NCI-H510A treated with DMSO at 0.1 percent for 48 hours (cell line): Measurements from ENCODE around the gene CCND2.

ENCODE experiments used
- DNase-seq: peaks from one replicate; lab custom pipeline; 2025; lab: John Stamatoyannopoulos, UW

The CCND2 gene

GRCh38 chr12:4276524-4277204 is 3.1 kb downstream of the CCND2 start:
- DNase-seq: peak; percentile 37

- no peak for DNase-seq
Measured at GRCh38 chr12:4277205-4277543, 3.6 kb downstream of the CCND2 start.

- DNase-seq: no peak
Measured at GRCh38 chr12:4277857-4278256, 4.3 kb downstream of the CCND2 start.

GRCh38 chr12:4278329-4279197 is 5.0 kb downstream of the CCND2 start:
- no peak for DNase-seq

- DNase-seq: no peak
Measured at GRCh38 chr12:4279198-4279690, 5.7 kb downstream of the CCND2 start.

GRCh38 chr12:4280351-4281163 is 7.0 kb downstream of the CCND2 start:
- no peak for DNase-seq

DNA sequence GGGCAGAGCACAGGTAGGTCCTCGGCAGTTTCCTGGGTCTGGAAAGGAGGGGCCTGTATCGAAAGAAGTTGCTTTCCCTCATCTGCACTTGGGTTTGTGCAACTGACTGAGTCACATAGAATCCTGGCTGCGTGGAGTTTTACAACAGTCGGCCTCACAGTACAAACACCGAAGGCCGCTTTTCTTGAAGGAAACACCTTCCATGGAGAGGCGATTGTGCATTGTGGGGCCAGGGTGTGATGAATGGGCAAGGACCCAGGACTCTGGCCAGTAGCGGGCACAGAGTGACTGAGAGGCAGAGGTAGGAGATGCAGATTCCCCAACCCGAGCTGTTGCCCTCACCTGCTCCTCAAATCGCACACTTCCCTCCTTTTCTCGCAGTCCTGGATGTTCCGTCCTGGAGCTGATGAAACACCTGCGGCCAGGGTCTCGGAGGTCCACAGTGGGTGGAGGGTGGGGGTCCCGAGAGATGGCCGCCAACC is 7.7 kb downstream of the CCND2 start:
- no peak for DNase-seq

DNA sequence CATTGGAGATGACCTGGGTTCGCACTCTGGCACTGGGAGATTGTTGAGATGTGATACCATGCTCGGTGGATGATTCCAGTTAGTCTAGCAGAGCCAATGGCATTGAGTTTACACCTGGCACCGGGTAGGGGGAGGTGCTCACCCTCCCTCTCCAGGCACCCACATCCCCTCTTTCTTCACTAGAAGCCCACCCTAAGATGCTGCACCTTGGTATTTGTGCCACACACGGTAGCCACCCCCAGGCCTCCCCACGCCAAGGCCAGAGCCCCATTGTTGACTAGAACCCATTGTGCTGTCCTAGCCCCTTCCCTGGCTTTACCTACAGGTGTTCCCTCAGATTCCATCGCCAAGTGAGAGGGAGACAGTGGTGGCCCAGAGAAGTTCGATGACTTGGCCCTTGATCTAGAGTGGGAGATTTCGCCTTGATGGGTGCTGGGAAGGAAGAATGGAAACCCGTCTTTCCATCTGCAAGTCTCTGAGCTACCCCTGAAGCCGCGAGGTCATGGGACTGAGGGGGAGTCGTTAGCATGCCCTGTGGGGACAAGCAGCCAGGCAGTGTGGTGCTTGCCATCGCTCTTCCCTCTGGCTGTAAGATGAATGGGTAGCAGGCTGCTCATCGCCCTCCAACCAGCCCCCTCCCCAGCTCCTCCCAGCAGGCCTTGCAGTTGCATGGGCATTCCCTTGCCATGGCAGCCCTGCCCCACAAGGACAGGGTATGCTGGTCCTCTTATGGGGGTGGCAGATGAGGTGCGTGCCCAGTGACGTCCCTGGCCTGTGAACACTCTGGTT is 8.7 kb downstream of the CCND2 start:
- DNase-seq: no peak

GRCh38 chr12:4282892-4283511 is 9.4 kb downstream of the CCND2 start:
- DNase-seq: no peak

DNA sequence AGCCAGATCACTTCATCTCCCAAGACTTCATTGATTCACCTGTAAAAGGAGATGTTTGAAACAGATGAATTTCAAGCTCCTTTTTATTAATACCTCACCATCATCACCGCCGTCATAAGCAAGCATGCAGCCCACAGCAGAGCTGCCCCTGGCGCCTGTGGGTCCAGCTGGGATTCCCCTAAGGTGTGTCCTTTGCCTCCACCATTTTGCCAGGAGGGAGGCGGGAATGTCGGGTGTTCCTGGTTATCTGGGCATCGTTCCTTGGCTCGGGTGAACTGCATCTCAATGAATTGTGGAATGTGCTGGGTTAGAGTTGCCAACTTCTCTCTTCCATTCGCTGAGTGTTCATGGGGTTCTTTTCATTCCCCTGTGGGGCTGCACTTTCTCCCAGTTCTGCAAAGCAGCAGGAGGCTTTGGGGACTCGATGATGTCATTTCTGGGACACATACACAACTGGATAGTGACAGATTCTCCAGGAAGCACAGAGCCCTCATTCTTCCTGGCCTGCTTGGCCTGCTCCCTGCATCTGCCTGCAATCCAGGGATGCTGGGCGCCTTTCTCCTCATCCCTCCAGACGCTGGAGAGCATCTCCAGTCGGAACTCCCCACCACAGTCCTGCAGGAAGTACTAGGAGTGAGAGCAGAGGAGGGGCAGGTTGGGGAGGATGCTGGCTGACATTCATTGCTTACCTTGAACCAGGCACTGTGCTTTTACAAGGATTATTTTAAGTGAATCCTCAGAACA is 10.1 kb downstream of the CCND2 start:
- no peak for DNase-seq

DNA sequence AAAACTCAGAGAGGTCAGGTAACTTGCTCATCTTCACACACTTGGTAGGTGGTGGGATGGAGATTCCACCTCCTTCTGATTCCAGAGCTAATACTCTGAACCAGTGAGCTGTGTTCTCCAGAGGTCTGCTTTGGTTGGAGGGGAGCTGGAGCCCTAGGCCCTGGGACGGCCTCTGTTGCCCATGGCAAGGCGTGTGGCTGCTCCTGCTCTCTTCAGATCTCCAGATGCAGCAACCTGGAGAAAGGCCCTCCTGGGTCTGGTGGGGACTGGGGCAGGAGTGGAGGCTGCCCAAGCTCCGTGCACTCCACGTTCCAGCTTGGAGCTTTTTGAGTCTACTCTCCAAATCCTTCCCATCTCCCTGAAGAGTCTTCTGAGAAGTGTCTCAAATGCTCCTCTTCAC is 10.7 kb downstream of the CCND2 start:
- DNase-seq: no peak

DNA sequence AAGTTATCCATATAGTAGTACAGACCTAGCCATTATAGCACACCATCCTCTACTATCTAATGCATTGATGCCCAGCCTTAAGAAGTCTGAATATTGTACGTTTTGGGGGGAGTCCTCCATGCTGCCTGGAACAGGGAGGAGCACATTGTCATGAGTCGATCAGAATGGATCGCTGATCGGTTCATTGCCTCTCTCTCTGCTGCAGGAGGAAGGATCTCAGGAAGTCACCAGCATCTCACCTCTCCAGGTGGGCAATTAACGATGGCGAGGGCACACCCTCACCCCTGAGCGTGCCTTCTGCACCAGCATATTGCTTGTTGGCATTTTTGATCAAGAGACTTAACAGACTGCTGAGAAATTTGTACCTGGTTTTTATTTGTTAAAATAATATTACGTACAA is 11.5 kb downstream of the CCND2 start:
- DNase-seq: no peak

GRCh38 chr12:4286228-4286627 is 12.7 kb downstream of the CCND2 start:
- no peak for DNase-seq

GRCh38 chr12:4286771-4287317 is 13.3 kb downstream of the CCND2 start:
- no peak for DNase-seq

- no peak for DNase-seq
Measured at GRCh38 chr12:4287325-4288211, 14.0 kb downstream of the CCND2 start.

DNA sequence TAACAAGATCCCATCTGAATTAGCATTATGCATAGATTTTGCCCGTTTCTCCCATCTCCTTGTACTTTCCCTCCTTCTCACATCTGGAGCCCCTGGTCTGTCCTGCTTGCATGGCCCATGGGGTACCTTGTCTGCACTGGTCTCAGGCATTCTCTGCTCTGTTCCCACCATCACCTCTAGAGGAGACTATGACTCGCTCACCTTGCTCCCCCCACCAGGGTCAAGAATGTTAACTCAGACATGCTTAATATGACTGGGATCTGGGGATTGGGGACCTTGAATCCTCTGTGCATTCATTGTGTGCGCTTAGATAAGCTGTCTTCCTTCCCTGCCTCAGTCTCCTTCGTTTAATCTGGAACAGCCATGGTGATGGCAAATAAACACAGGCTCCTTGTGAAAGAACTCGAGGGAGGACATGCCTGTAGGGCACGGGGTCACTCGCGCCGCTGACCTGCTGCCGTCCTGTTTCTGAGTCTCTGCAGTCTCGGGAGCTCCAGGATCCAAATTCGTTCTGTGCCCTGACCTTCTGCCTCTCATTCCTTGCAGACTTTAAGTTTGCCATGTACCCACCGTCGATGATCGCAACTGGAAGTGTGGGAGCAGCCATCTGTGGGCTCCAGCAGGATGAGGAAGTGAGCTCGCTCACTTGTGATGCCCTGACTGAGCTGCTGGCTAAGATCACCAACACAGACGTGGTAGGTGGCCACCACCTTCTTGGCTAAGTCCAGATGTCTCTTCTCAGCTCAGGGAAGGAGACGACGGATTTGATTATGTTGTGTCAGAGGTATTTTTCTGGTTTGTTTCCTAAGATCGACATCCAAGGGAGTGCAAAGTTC is 15.0 kb downstream of the CCND2 start:
- DNase-seq: no peak

DNA sequence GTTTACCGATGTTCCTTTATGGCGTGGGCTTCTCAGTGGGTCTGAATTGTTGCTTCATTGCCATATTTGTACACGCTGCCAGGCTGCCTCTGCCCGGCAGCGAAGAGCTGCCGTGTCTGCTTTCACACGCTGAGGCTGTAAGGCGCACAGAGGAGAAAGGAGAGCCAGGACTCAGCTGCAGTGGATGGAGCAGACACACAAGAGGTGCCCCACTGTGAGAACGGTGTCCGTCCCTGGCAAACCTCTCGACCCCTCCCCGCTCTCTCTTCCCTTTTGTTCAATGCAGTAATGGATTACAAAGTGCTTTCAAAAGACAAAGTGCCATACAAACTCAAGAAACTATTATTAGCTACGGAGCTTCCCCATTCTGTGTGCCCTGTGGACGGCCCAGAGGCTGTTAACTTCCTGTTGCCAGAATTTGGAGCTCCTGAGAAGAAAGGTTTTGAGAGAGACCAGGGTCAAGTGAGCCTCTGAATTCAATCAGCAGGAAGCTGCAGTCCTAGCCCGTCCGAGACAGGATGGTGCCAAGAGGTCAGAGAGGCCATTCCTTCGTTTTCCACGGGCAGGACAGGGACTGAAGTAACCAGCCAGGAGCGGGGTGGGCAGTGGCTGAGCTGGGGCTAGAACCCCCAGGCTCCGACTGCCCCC is 15.8 kb downstream of the CCND2 start:
- no peak for DNase-seq
